H1 (cell line): Measurements from ENCODE around the gene SULF2. TPM values are rescaled to one million over a fixed set of nuclear protein-coding genes. Genes with fewer than 3 reads are reported as not detected.

ENCODE experiments used
- CTCF ChIA-PET: fragments of 300-600 bp; sonication (Branson Sonifier 250); formaldehyde crosslinking; loops from one replicate; lab custom pipeline; 2021; ENCODE audit not compliant: partially characterized antibody; lab: Charles Lee
- POLR2A ChIA-PET: fragments of 300-600 bp; sonication (Branson Sonifier 250); formaldehyde crosslinking; loops from one replicate; lab custom pipeline; 2021; ENCODE audit warnings: inconsistent platforms; ENCODE audit not compliant: partially characterized antibody; lab: Charles Lee
- DNase-seq, 2 experiments: peaks; one replicate each; pipeline versions ENCODE4 v3.0.0 to v3.0.0-alpha.2; 2010 to 2022; ENCODE audit warnings: low spot score in 2 of 2, low read depth in 1 of 2, mixed read lengths in 1 of 2
- FAIRE-seq: peaks from 2 replicates; lab custom pipeline; 2011; peaks lifted over from hg19 to GRCh38; lab: Jason Lieb, UNC
- H2AFZ ChIP-seq: 2 replicates; pipeline ENCODE4 v1.8.1; 2012; ENCODE audit warnings: low read length, inconsistent platforms
- H2AK5ac ChIP-seq: 2 replicates; pipeline ENCODE4 v1.6.1; 2013; ENCODE audit warnings: low read depth, low read length
- H2BK120ac ChIP-seq: replicated peaks from 2 replicates; pipeline ENCODE3; 2013; ENCODE audit warnings: low read depth, low read length, inconsistent platforms
- H2BK12ac ChIP-seq: 2 replicates; pipeline ENCODE4 v1.6.1; 2013; ENCODE audit warnings: low read depth, low read length
- H2BK15ac ChIP-seq: 2 replicates; pipeline ENCODE4 v1.6.1; 2013; ENCODE audit warnings: low read length
- H2BK20ac ChIP-seq: 2 replicates; pipeline ENCODE4 v1.6.1; 2013; ENCODE audit warnings: low read length
- H2BK5ac ChIP-seq: 2 replicates; pipeline ENCODE4 v1.6.1; 2013; ENCODE audit warnings: low read depth, low read length
- H3K14ac ChIP-seq: 2 replicates; pipeline ENCODE4 v1.6.1; 2013; ENCODE audit warnings: inconsistent platforms; ENCODE audit not compliant: insufficient read length
- H3K18ac ChIP-seq: 2 replicates; pipeline ENCODE4 v1.6.1; 2013; ENCODE audit warnings: low read length; ENCODE audit errors: extremely low read depth
- H3K23ac ChIP-seq: 2 replicates; pipeline ENCODE4 v1.6.1; 2013; ENCODE audit warnings: inconsistent platforms; ENCODE audit not compliant: insufficient read length
- H3K23me2 ChIP-seq: 2 replicates; pipeline ENCODE4 v1.6.1; 2013; ENCODE audit warnings: low read depth, low read length
- H3K27ac ChIP-seq: 2 replicates; pipeline ENCODE4 v1.6.1; 2011; ENCODE audit warnings: low read depth, low read length, inconsistent platforms
- H3K27me3 ChIP-seq, 4 experiments: replicated peaks in 1 of 4; 1 replicate in 1 of 4; 2 replicates in 3 of 4; pipeline versions ENCODE4 v1.6.1 to v1.8.1; 2011 to 2013; ENCODE audit warnings: low read length in 3 of 4, mild to moderate bottlenecking in 3 of 4, inconsistent platforms in 2 of 4, mixed read lengths in 2 of 4, moderate library complexity in 1 of 4; ENCODE audit not compliant: control insufficient read depth in 3 of 4, insufficient read depth in 3 of 4; ENCODE audit errors: extremely low read depth in 1 of 4
- H3K36me3 ChIP-seq, 4 experiments: 2 replicates each; pipeline versions ENCODE4 v1.6.1 to v1.8.1; 2011 to 2013; ENCODE audit warnings: mild to moderate bottlenecking in 4 of 4, low read length in 3 of 4, moderate library complexity in 2 of 4, control low read depth in 1 of 4, inconsistent platforms in 1 of 4; ENCODE audit not compliant: insufficient read depth in 4 of 4, control insufficient read depth in 2 of 4
- H3K4ac ChIP-seq: replicated peaks from 2 replicates; pipeline ENCODE3; 2013; ENCODE audit warnings: low read length, low read depth, mixed read lengths, inconsistent platforms; ENCODE audit not compliant: insufficient read length
- H3K4me1 ChIP-seq, 4 experiments: replicated peaks in 1 of 4; 1 replicate in 1 of 4; 2 replicates in 3 of 4; pipeline versions ENCODE4 v1.6.1 to v1.8.1; 2011 to 2013; ENCODE audit warnings: low read length in 3 of 4, inconsistent platforms in 2 of 4, mixed read lengths in 1 of 4; ENCODE audit not compliant: insufficient read depth in 4 of 4, control insufficient read depth in 3 of 4
- H3K4me2 ChIP-seq, 2 experiments: 2 replicates each; pipeline versions ENCODE4 v1.6.1 to v1.8.1; 2011 to 2013; ENCODE audit warnings: low read depth in 2 of 2, low read length in 2 of 2, control low read depth in 1 of 2, inconsistent platforms in 1 of 2, mild to moderate bottlenecking in 1 of 2; ENCODE audit not compliant: insufficient read depth in 1 of 2
- H3K4me3 ChIP-seq, 4 experiments: fragments of 200-600, 300-600 bp in 1 of 4; sonication (generic), shearing (Covaris generic), sonication (Bioruptor Twin) in 1 of 4; 2 replicates each; pipeline versions ENCODE4 v1.5.1 to v1.8.1; 2011 to 2016; ENCODE audit warnings: low read length in 4 of 4, low read depth in 3 of 4, control low read depth in 2 of 4, inconsistent platforms in 2 of 4, mild to moderate bottlenecking in 2 of 4, mixed read lengths in 1 of 4, moderate library complexity in 1 of 4; ENCODE audit not compliant: insufficient read depth in 2 of 4; ENCODE audit errors: extremely low read depth in 1 of 4
- H3K56ac ChIP-seq: replicated peaks from 2 replicates; pipeline ENCODE3; 2013; ENCODE audit warnings: low read depth, mild to moderate bottlenecking, mixed read lengths, low read length, inconsistent platforms; ENCODE audit not compliant: insufficient read length
- H3K79me1 ChIP-seq: 2 replicates; pipeline ENCODE4 v1.6.1; 2013; ENCODE audit warnings: low read depth, low read length, control low read depth
- H3K79me2 ChIP-seq, 2 experiments: 2 replicates each; pipeline versions ENCODE4 v1.6.1 to v1.8.1; 2012 to 2013; ENCODE audit warnings: low read length in 2 of 2, mild to moderate bottlenecking in 2 of 2, inconsistent platforms in 1 of 2; ENCODE audit not compliant: insufficient read depth in 2 of 2, control insufficient read depth in 1 of 2
- H3K9ac ChIP-seq, 4 experiments: replicated peaks in 1 of 4; 1 replicate in 1 of 4; 2 replicates in 3 of 4; pipeline versions ENCODE4 v1.6.1 to v1.8.1; 2011 to 2013; ENCODE audit warnings: low read depth in 3 of 4, low read length in 3 of 4, control low read depth in 2 of 4, mild to moderate bottlenecking in 2 of 4, moderate library complexity in 2 of 4, inconsistent platforms in 1 of 4; ENCODE audit errors: extremely low read depth in 1 of 4
- H3K9me3 ChIP-seq, 2 experiments: 2 replicates each; pipeline versions ENCODE4 v1.6.1 to v1.8.1; 2012 to 2013; ENCODE audit warnings: mild to moderate bottlenecking in 2 of 2, moderate library complexity in 2 of 2, control low read depth in 1 of 2, inconsistent platforms in 1 of 2, low read depth in 1 of 2, low read length in 1 of 2, mixed read lengths in 1 of 2; ENCODE audit not compliant: insufficient read depth in 2 of 2
- H4K20me1 ChIP-seq, 2 experiments: replicated peaks in 1 of 2; 2 replicates each; pipeline versions ENCODE3 to v1.8.1; 2011 to 2013; ENCODE audit warnings: inconsistent platforms in 2 of 2, low read length in 2 of 2, mild to moderate bottlenecking in 1 of 2; ENCODE audit not compliant: insufficient read depth in 2 of 2, control insufficient read depth in 1 of 2
- H4K5ac ChIP-seq: 2 replicates; pipeline ENCODE4 v1.6.1; 2013; ENCODE audit warnings: low read length, low read depth, mixed read lengths, inconsistent platforms; ENCODE audit not compliant: insufficient read length
- H4K8ac ChIP-seq: 2 replicates; pipeline ENCODE4 v1.8.0; 2013; ENCODE audit warnings: mild to moderate bottlenecking, moderate library complexity, low read length, inconsistent platforms; ENCODE audit not compliant: insufficient read depth; ENCODE audit errors: extremely low read depth
- H4K91ac ChIP-seq: replicated peaks from 2 replicates; pipeline ENCODE3; 2013; ENCODE audit warnings: low read length, mixed read lengths, inconsistent platforms; ENCODE audit not compliant: insufficient read length
- CEBPB ChIP-seq: IDR thresholded peaks from 2 replicates; pipeline ENCODE4 v1.6.1; 2012; ENCODE audit warnings: low read depth, low read length
- CTBP2 ChIP-seq: IDR thresholded peaks from 2 replicates; pipeline ENCODE4 v1.7.0; 2011; ENCODE audit warnings: borderline replicate concordance, mild to moderate bottlenecking, moderate library complexity, mixed read lengths, low read length; ENCODE audit not compliant: insufficient read depth, insufficient read length
- EP300 ChIP-seq, 2 experiments: IDR thresholded peaks; 1 replicate in 1 of 2; 2 replicates in 1 of 2; pipeline ENCODE4 v1.6.1; 2011 to 2012; ENCODE audit warnings: low read depth in 2 of 2, low read length in 2 of 2, mild to moderate bottlenecking in 2 of 2, borderline replicate concordance in 1 of 2, inconsistent platforms in 1 of 2, moderate library complexity in 1 of 2
- FOSL1 ChIP-seq: IDR thresholded peaks from 2 replicates; pipeline ENCODE4 v1.6.1; 2011; ENCODE audit warnings: mild to moderate bottlenecking, low read depth, low read length, moderate library complexity; ENCODE audit not compliant: insufficient read depth
- KDM1A ChIP-seq: fragments of 200-600, 300-600 bp; sonication (generic); IDR thresholded peaks from 2 replicates; pipeline ENCODE4 v1.7.1; 2016; ENCODE audit warnings: mild to moderate bottlenecking, low read length, borderline replicate concordance
- NRF1 ChIP-seq: IDR thresholded peaks from 2 replicates; pipeline ENCODE4 v1.6.1; 2011; ENCODE audit warnings: mild to moderate bottlenecking, low read depth, low read length, improper control_type of control experiment
- RFX5 ChIP-seq: IDR thresholded peaks from 2 replicates; pipeline ENCODE4 v1.6.1; 2011; ENCODE audit warnings: low read depth, low read length, improper control_type of control experiment, borderline replicate concordance
- RNF2 ChIP-seq: fragments of 200-900, 300-1000 bp; sonication (generic); IDR thresholded peaks from 2 replicates; pipeline ENCODE4 v1.7.1; 2016; ENCODE audit warnings: borderline replicate concordance, low read depth, mild to moderate bottlenecking, antibody characterized with exemption, low read length; ENCODE audit not compliant: poor library complexity, severe bottlenecking; ENCODE audit errors: missing control alignments
- SIX5 ChIP-seq: IDR thresholded peaks from 2 replicates; pipeline ENCODE4 v1.6.1; 2011; ENCODE audit warnings: mild to moderate bottlenecking, low read depth, low read length
- TAF7 ChIP-seq: optimal IDR thresholded peaks from 2 replicates; pipeline ENCODE3; 2011; ENCODE audit warnings: low read depth, mild to moderate bottlenecking, inconsistent platforms, low read length, moderate library complexity, borderline replicate concordance
- TBP ChIP-seq: IDR thresholded peaks from 2 replicates; pipeline ENCODE4 v1.6.1; 2011; ENCODE audit warnings: low read depth, low read length, improper control_type of control experiment
- TCF12 ChIP-seq: IDR thresholded peaks from 2 replicates; pipeline ENCODE4 v1.6.1; 2011; ENCODE audit warnings: low read depth, mild to moderate bottlenecking, low read length
- YY1 ChIP-seq: IDR thresholded peaks from 2 replicates; pipeline ENCODE4 v1.6.1; 2011; ENCODE audit warnings: low read depth, mild to moderate bottlenecking, low read length
- WGBS, 2 experiments: shearing (Covaris generic) in 1 of 2; methylation state at CpG; one replicate each; pipeline versions ENCODE4 v1.1.6 to v1.1.7; 2013 to 2015; ENCODE audit warnings: low lambda C conversion rate in 2 of 2, mixed read lengths in 2 of 2, inconsistent platforms in 1 of 2, low coverage in 1 of 2, missing lambda C conversion rate in 1 of 2; ENCODE audit not compliant: insufficient replicate concordance in 2 of 2, insufficient coverage in 1 of 2, insufficient read length in 1 of 2; ENCODE audit errors: extremely low coverage in 1 of 2, missing lambda C conversion rate in 1 of 2; 5-methylcytosine and 5-hydroxymethylcytosine counted together
- polyA plus RNA-seq, 7 experiments: library from polyadenylated mRNA; depleted of rRNA in 3 of 7; stranded (reverse) in 5 of 7; unstranded in 2 of 7; fragments of >200 nt in 5 of 7; fragments of 200-250 nt in 2 of 7; gene quantifications; 1 replicate in 5 of 7; 2 replicates in 1 of 7; 4 replicates in 1 of 7; pipeline versions ENCODE4 v1.2.1 to v1.2.3, GENCODE V29; 2011 to 2013; ENCODE audit warnings: missing spikeins in 2 of 7, mixed read lengths in 2 of 7
- total RNA-seq: library from RNA; stranded (reverse); fragmentation: NEBNext Ultra II Directional; extraction: Animal tissue kit (Norgen Biotek cat#: 25700); gene quantifications from 2 replicates; pipeline ENCODE4 v1.2.1, GENCODE V29; 2021

The SULF2 gene
- total and polyA plus RNA-seq, 2 of the 8 experiments (the other 6 are each of a cell fraction or from before 2014, with no cell fraction given), result 15.7 to 28.2 TPM

GRCh38 chr20:47761482-47762047, 23.7 kb downstream of the SULF2 start:
- H2BK120ac ChIP-seq, result no peak overlapping the region
- DNase-seq, result no peak
- H3K14ac ChIP-seq, result no peak overlapping the region
- H3K4me3 ChIP-seq, result no peak overlapping the region
- peaks cover 4 to 27% (median 10%) of the 10 kb centered on the region in 4 experiments for H3K4me1 ChIP-seq
- H3K18ac ChIP-seq, result no peak overlapping the region
- no peak for FAIRE-seq
- no peak overlapping the region for H4K5ac ChIP-seq
- H3K27me3 ChIP-seq, result no peaks in the 10 kb centered on the region; a peak in 1 of 7 replicates
- H3K27ac ChIP-seq, result no peak overlapping the region
- no peak overlapping the region for H2BK20ac ChIP-seq
- H4K91ac ChIP-seq, result no peak overlapping the region
- no peaks in the 10 kb centered on the region for H3K36me3 ChIP-seq
- H2BK15ac ChIP-seq, result no peak overlapping the region
- no peak overlapping the region for H3K9ac ChIP-seq
- no peak overlapping the region for H3K56ac ChIP-seq
- no peak overlapping the region for H2BK12ac ChIP-seq
- H2AFZ ChIP-seq, result no peak overlapping the region
- no peak overlapping the region for H3K4ac ChIP-seq
- POLR2A ChIA-PET, result no interaction called here
- no peak overlapping the region for H4K8ac ChIP-seq
- no peak overlapping the region for H2AK5ac ChIP-seq
- no peak overlapping the region for H3K23ac ChIP-seq
- H2BK5ac ChIP-seq, result no peak overlapping the region
- WGBS, 2 experiments, result 90% methylated on average over 11 of the region's 11 CpGs; no CpG with 5 or more reads in 1 of the 2 experiments
- H3K79me1 ChIP-seq, result no peaks in the 10 kb centered on the region
- CTCF ChIA-PET, result interaction anchor here (1.2 kb wide), 1 partner anchor 15 kb away, joined by 4 read pairs; no protein-coding TSS in a partner anchor
- no peaks in the 10 kb centered on the region for H3K79me2 ChIP-seq
- H3K4me2 ChIP-seq, result no peak overlapping the region
- 0 out of 2 replicates have a peak, but pooled peaks cover 2% of the 10 kb centered on the region for H3K23me2 ChIP-seq
- H4K20me1 ChIP-seq, result no peaks in the 10 kb centered on the region
- H3K9me3 ChIP-seq, result no peaks in the 10 kb centered on the region
- no peak for TF ChIP-seq CEBPB
- TF ChIP-seq SIX5, result no peak
- TF ChIP-seq CTBP2, result no peak
- TF ChIP-seq YY1, result no peak
- no peak for TF ChIP-seq RNF2
- TF ChIP-seq EP300 (IDR thresholded peaks at IDR 0.05; ENCODE audit: borderline replicate concordance in 1 of 2, low read depth in 2 of 2, low read length in 2 of 2), result no peak
- no peak for TF ChIP-seq FOSL1
- no peak for TF ChIP-seq KDM1A
- TF ChIP-seq TCF12, result no peak
- TF ChIP-seq TBP, result no peak
- no peak for TF ChIP-seq RFX5
- no peak for TF ChIP-seq TAF7
- TF ChIP-seq NRF1, result no peak
